Activated naive CD4-positive, alpha-beta T cell (primary cell): ENCODE results near the gene GAREM2.
A peak's percentile ranks its signal among the peaks of the same experiment; 100 is the strongest.
"Not testable (repeated sequence)": the region's sequence is repeated elsewhere in the genome, so short reads cannot be mapped to it uniquely, and the experiment has no call there.

Experiments used
- DNase-seq, 4 experiments: peaks; one replicate each; lab custom pipeline; 2025; lab: John Stamatoyannopoulos, UW

GAREM2 gene

GRCh38 chr2:26172871-26173775, at the start of gene GAREM2:
Gene GAREM2 (plus strand): TSS chr2:26173088. CDS start chr2:26173221, 133 bp downstream.
- no peak for DNase-seq

GRCh38 chr2:26123426-26123825, 49.5 kb upstream of the GAREM2 start:
- DNase-seq = no peak

- DNase-seq = no peak
Measured at GRCh38 chr2:26126074-26126473, 46.8 kb upstream of the GAREM2 start.

GRCh38 chr2:26128176-26128575, 44.7 kb upstream of the GAREM2 start:
- DNase-seq = no peak

GRCh38 chr2:26130763-26131162, 42.1 kb upstream of the GAREM2 start:
- no peak for DNase-seq

- no peak for DNase-seq
Measured at GRCh38 chr2:26136451-26136850, 36.4 kb upstream of the GAREM2 start.

GRCh38 chr2:26139269-26140183, 33.4 kb upstream of the GAREM2 start:
- DNase-seq = no peak

GRCh38 chr2:26141145-26141769, 31.6 kb upstream of the GAREM2 start:
- no peak for DNase-seq

- DNase-seq = no peak
Measured at GRCh38 chr2:26144031-26144430, 28.9 kb upstream of the GAREM2 start.

- DNase-seq = peak in 3 of 4 experiments; percentile 4 to 40 (median 22)
Measured at GRCh38 chr2:26144953-26145680, 27.8 kb upstream of the GAREM2 start.

- DNase-seq = no peak
Measured at GRCh38 chr2:26148501-26148900, 24.4 kb upstream of the GAREM2 start.

- DNase-seq = no peak
Measured at GRCh38 chr2:26150243-26150642, 22.6 kb upstream of the GAREM2 start.

- DNase-seq = no peak
Measured at GRCh38 chr2:26157580-26157979, 15.3 kb upstream of the GAREM2 start.

- DNase-seq = no peak
Measured at GRCh38 chr2:26161926-26162325, 11.0 kb upstream of the GAREM2 start.

- no peak for DNase-seq
Measured at GRCh38 chr2:26162963-26163362, 9.9 kb upstream of the GAREM2 start.

- DNase-seq = no peak
Measured at GRCh38 chr2:26164231-26164630, 8.7 kb upstream of the GAREM2 start.

GRCh38 chr2:26164641-26165211, 8.2 kb upstream of the GAREM2 start:
- no peak for DNase-seq

- no peak for DNase-seq
Measured at GRCh38 chr2:26165403-26165802, 7.5 kb upstream of the GAREM2 start.

GRCh38 chr2:26166541-26166940, 6.3 kb upstream of the GAREM2 start:
- DNase-seq = not testable (repeated sequence)

- DNase-seq = no peak
Measured at GRCh38 chr2:26168785-26169184, 4.1 kb upstream of the GAREM2 start.

GRCh38 chr2:26169226-26169625, 3.7 kb upstream of the GAREM2 start:
- no peak for DNase-seq
